Measurements from ENCODE around the gene KCNJ9. TPM values are rescaled to one million over a fixed set of nuclear protein-coding genes. Genes with fewer than 3 reads are reported as not detected.

Gene KCNJ9
- total RNA-seq, 1 experiment from 2014 or later, result 0.09 TPM

DNA sequence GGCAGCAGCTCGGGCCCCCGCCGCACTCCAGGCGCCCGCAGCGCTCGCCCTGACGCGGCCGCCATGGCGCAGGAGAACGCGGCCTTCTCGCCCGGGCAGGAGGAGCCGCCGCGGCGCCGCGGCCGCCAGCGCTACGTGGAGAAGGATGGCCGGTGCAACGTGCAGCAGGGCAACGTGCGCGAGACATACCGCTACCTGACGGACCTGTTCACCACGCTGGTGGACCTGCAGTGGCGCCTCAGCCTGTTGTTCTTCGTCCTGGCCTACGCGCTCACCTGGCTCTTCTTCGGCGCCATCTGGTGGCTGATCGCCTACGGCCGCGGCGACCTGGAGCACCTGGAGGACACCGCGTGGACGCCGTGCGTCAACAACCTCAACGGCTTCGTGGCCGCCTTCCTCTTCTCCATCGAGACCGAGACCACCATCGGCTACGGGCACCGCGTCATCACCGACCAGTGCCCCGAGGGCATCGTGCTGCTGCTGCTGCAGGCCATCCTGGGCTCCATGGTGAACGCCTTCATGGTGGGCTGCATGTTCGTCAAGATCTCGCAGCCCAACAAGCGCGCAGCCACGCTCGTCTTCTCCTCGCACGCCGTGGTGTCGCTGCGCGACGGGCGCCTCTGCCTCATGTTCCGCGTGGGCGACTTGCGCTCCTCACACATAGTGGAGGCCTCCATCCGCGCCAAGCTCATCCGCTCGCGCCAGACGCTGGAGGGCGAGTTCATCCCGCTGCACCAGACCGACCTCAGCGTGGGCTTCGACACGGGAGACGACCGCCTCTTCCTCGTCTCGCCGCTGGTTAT, 2.8 kb downstream of the KCNJ9 start (continued):
- TF ChIP-seq ZNF423 (CRISPR knock-in tag; IDR thresholded peaks at IDR 0.05), result no peak; the same call in 1 of the 2 replicates
- no peak for TF ChIP-seq CREM (CRISPR knock-in tag; IDR thresholded peaks at IDR 0.05)
- no peak for TF ChIP-seq NR1H2 (CRISPR knock-in tag; IDR thresholded peaks at IDR 0.05)
- TF ChIP-seq ZNF317 (CRISPR knock-in tag; IDR thresholded peaks at IDR 0.05; ENCODE audit: borderline replicate concordance, low read depth), result no peak
- TF ChIP-seq ZNF512 (CRISPR knock-in tag; IDR thresholded peaks at IDR 0.05; ENCODE audit: borderline replicate concordance), result no peak
- TF ChIP-seq, protein P1, sequence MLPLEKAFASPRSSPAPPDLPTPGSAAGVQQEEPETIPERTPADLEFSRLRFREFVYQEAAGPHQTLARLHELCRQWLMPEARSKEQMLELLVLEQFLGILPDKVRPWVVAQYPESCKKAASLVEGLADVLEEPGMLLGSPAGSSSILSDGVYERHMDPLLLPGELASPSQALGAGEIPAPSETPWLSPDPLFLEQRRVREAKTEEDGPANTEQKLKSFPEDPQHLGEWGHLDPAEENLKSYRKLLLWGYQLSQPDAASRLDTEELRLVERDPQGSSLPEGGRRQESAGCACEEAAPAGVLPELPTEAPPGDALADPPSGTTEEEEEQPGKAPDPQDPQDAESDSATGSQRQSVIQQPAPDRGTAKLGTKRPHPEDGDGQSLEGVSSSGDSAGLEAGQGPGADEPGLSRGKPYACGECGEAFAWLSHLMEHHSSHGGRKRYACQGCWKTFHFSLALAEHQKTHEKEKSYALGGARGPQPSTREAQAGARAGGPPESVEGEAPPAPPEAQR (CRISPR knock-in tag; IDR thresholded peaks at IDR 0.05), result 0 out of 2 replicates have a peak, but pooled peaks have one; percentile 3
- TF ChIP-seq ATF2 (CRISPR knock-in tag; IDR thresholded peaks at IDR 0.05; ENCODE audit: borderline replicate concordance, low read depth), result peak; percentile 88; the same call in 1 of the 2 replicates
- peak; percentile 94 for TF ChIP-seq FOXP4 (CRISPR knock-in tag; IDR thresholded peaks at IDR 0.05)
- TF ChIP-seq, protein P2, sequence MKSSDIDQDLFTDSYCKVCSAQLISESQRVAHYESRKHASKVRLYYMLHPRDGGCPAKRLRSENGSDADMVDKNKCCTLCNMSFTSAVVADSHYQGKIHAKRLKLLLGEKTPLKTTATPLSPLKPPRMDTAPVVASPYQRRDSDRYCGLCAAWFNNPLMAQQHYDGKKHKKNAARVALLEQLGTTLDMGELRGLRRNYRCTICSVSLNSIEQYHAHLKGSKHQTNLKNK (CRISPR knock-in tag; IDR thresholded peaks at IDR 0.05), result no peak
- peak; percentile 96 for TF ChIP-seq TCF7 (CRISPR knock-in tag; IDR thresholded peaks at IDR 0.05; ENCODE audit: low read depth)

DNA sequence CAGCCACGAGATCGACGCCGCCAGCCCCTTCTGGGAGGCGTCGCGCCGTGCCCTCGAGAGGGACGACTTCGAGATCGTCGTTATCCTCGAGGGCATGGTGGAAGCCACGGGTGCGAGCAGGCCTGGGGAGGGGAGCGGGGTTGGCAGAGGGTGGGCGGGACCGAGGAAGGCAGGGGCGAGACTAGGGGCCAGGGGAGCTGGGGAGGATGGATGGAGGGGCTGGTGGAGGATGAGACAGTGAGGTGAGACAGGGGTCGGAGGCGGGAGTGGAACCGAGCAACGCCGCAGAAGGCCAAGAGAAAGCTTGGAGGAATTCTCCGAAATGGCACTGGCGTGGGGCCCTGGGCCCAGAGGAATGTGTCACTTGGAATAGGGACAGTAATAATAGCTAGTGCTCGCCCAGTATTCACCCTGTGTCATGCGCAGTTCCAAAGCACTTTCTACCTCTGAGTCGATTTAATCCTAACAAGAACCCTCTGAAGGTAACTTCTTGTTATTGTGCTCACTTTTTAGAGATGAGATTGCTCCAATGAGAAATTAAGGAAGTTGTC, 3.5 kb downstream of the KCNJ9 start:
- Mint-ChIP-seq H3K9me3 (no peaks in the 10 kb centered on the region), H3K36me3 (no peaks in the 10 kb centered on the region), H3K4me1 (peaks cover 16% of the 10 kb centered on the region), H3K4me3 (no peak overlapping the region), H3K27ac (no peak overlapping the region), H3K27me3 (ENCODE audit: low read depth) (peaks cover 61% of the 10 kb centered on the region)
- POLR2A ChIA-PET, result no interaction called here
- DNase-seq (ENCODE audit: low spot score) (no peak), ATAC-seq (no peak)
- CTCF ChIA-PET, result interaction anchor here (1.0 to 29.5 kb wide), 21 partner anchors 7 to 207 kb away, joined by 3 to 978 read pairs (median 17); partner anchors contain the start of genes ATP1A2, IGSF8, KCNJ10 and PIGM
- TF ChIP-seq CREM (CRISPR knock-in tag; IDR thresholded peaks at IDR 0.05), result no peak
- TF ChIP-seq SP1 (CRISPR knock-in tag; conservative IDR thresholded peaks at IDR 0.05), result no peak
- TF ChIP-seq, protein P3, sequence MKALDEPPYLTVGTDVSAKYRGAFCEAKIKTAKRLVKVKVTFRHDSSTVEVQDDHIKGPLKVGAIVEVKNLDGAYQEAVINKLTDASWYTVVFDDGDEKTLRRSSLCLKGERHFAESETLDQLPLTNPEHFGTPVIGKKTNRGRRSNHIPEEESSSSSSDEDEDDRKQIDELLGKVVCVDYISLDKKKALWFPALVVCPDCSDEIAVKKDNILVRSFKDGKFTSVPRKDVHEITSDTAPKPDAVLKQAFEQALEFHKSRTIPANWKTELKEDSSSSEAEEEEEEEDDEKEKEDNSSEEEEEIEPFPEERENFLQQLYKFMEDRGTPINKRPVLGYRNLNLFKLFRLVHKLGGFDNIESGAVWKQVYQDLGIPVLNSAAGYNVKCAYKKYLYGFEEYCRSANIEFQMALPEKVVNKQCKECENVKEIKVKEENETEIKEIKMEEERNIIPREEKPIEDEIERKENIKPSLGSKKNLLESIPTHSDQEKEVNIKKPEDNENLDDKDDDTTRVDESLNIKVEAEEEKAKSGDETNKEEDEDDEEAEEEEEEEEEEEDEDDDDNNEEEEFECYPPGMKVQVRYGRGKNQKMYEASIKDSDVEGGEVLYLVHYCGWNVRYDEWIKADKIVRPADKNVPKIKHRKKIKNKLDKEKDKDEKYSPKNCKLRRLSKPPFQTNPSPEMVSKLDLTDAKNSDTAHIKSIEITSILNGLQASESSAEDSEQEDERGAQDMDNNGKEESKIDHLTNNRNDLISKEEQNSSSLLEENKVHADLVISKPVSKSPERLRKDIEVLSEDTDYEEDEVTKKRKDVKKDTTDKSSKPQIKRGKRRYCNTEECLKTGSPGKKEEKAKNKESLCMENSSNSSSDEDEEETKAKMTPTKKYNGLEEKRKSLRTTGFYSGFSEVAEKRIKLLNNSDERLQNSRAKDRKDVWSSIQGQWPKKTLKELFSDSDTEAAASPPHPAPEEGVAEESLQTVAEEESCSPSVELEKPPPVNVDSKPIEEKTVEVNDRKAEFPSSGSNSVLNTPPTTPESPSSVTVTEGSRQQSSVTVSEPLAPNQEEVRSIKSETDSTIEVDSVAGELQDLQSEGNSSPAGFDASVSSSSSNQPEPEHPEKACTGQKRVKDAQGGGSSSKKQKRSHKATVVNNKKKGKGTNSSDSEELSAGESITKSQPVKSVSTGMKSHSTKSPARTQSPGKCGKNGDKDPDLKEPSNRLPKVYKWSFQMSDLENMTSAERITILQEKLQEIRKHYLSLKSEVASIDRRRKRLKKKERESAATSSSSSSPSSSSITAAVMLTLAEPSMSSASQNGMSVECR (CRISPR knock-in tag; IDR thresholded peaks at IDR 0.05; ENCODE audit: borderline replicate concordance), result no peak
- no peak for TF ChIP-seq ATF1 (CRISPR knock-in tag; IDR thresholded peaks at IDR 0.05)
- TF ChIP-seq NFE2L1 (CRISPR knock-in tag; IDR thresholded peaks at IDR 0.05), result no peak
- TF ChIP-seq GTF2I (CRISPR knock-in tag; conservative IDR thresholded peaks at IDR 0.05), result no peak
- no peak for TF ChIP-seq ZNF121 (CRISPR knock-in tag; IDR thresholded peaks at IDR 0.05)
- TF ChIP-seq, protein P2 (CRISPR knock-in tag; IDR thresholded peaks at IDR 0.05), result no peak
- TF ChIP-seq ZNF416 (CRISPR knock-in tag; IDR thresholded peaks at IDR 0.05), result no peak
- no peak for TF ChIP-seq ZNF396 (CRISPR knock-in tag; IDR thresholded peaks at IDR 0.05; ENCODE audit: borderline replicate concordance)
- no peak for TF ChIP-seq TEAD1 (CRISPR knock-in tag; IDR thresholded peaks at IDR 0.05)
- TF ChIP-seq PREB (CRISPR knock-in tag; IDR thresholded peaks at IDR 0.05; ENCODE audit: borderline replicate concordance), result no peak
- no peak for TF ChIP-seq ELF4 (CRISPR knock-in tag; IDR thresholded peaks at IDR 0.05; ENCODE audit: low read depth)
